Epithelial cell of esophagus (primary cell): ENCODE data around the gene ATP1A1.
A peak's percentile ranks its signal among the peaks of the same experiment; 100 is the strongest.

ENCODE experiments used
- DNase-seq: peaks from one replicate; pipeline ENCODE4 v3.0.0; 2010; ENCODE audit warnings: low read depth
- H3K4me3 ChIP-seq: 2 replicates; pipeline ENCODE4 v1.5.1; 2011; ENCODE audit warnings: mild to moderate bottlenecking, low read length, control low read depth
- TF ChIP-seq, protein P1 (sequence below): IDR thresholded peaks from 2 replicates; pipeline ENCODE4 v1.5.1; 2011; ENCODE audit warnings: low read depth, mild to moderate bottlenecking, low read length, control low read depth, inconsistent platforms; ENCODE audit not compliant: insufficient read depth; ENCODE audit errors: missing control alignments

Gene ATP1A1

DNA sequence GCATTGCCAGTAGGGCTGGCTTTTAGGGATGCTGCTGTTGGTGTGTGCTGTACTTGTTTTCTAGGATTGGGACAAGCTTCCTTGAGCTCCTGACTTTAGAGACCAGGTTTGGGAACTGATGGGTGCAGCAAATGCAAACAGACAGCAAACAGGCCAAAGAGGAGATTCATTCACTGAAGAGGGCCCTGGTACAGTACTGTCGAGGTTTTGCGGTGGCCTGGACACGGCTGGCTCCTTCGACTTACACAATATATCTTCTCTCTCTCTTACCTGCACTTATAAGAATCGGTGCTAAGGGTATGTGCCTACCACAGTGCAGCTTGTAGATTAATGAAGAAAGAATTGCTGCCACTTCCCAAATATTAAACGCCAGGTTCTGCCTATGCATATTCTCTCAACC, 44.6 kb downstream of the ATP1A1 start:
- H3K4me3 ChIP-seq: peak overlapping the region; percentile 90
- TF ChIP-seq, protein P1, sequence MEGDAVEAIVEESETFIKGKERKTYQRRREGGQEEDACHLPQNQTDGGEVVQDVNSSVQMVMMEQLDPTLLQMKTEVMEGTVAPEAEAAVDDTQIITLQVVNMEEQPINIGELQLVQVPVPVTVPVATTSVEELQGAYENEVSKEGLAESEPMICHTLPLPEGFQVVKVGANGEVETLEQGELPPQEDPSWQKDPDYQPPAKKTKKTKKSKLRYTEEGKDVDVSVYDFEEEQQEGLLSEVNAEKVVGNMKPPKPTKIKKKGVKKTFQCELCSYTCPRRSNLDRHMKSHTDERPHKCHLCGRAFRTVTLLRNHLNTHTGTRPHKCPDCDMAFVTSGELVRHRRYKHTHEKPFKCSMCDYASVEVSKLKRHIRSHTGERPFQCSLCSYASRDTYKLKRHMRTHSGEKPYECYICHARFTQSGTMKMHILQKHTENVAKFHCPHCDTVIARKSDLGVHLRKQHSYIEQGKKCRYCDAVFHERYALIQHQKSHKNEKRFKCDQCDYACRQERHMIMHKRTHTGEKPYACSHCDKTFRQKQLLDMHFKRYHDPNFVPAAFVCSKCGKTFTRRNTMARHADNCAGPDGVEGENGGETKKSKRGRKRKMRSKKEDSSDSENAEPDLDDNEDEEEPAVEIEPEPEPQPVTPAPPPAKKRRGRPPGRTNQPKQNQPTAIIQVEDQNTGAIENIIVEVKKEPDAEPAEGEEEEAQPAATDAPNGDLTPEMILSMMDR: no peak
- DNase-seq: no peak

DNA sequence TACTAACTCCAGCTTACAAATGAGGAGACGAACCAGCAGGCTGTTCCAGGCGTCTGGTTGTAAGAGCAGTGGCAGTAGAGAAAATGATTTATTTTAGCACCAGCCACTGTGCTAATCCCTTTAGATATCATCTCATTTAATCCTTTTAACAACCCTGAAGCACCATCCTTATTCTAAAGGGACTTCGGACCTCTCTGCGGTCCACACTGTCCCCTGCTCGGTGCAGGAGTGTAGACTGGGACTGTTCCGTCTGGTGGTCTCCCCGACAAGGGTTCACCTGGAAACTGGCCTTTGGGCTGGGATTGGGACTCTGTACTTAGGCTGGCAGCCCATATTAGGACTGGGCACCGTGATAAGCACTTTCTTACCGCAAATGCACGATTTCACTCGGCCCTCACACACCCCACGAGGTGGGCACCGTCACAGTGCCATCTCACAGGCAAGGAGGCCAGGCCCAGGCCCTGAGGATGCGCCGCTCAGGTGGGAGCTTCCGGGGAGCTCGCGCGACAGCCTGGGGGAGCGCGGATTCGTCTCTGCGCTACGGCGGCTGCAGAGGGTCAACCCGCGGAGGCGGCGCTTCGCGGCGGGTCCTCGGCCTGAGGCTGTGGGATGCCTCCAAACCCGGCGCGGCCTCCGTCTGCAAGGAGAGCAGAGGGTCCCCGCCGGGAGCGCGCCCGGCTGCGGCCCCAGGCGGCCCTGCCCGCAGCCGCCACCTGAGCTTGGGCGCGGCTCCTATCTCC, 45.2 kb downstream of the ATP1A1 start:
- TF ChIP-seq, protein P1: no peak
- peak overlapping the region; percentile 90 for H3K4me3 ChIP-seq
- DNase-seq: peak; percentile 82

DNA sequence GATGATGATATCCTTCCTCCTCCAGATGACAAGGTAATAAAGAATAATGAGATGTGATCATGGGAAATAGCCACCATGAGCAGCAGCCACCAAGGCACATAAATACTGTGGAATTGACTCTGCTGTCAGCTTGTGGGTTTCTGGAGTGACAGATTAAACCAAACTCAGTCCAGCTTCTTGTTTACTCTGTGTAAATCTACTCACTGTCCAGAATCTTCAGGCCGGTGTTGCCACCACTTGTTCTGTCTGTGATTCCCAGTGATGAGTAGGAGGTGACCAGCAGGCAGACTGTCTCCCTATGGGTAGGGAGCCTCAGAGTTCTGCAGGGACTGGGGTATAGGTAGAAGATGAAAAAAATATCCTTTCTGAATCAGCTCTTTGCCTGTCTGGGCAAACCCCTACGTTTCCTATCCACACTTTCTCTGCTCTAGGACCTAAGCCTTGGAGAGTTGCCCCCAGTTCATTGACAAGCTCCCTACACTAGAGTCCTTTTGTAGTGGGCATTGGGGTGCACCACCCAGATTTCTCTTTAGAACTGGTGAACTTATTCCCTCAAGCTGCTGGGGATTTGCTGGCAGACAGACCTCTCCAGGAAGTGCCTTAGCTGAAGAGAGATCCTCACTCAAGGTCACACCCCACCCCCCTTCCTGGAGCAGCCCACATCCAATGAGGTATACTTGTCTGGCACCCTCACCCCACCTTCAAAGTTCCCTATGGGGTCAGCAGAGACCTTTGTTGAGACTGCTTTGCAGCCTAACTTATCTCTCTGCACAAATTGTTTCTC, 47.6 kb downstream of the ATP1A1 start:
- TF ChIP-seq, protein P1: no peak
- peak; percentile 53 for DNase-seq
- H3K4me3 ChIP-seq: no peak overlapping the region

GRCh38 chr1:116424438-116424837, 51.4 kb downstream of the ATP1A1 start:
- DNase-seq: no peak
- H3K4me3 ChIP-seq: no peak overlapping the region
- TF ChIP-seq, protein P1: no peak

- DNase-seq: no peak
- H3K4me3 ChIP-seq: no peak overlapping the region
- TF ChIP-seq, protein P1: no peak
Observed at GRCh38 chr1:116424863-116425262, 51.8 kb downstream of the ATP1A1 start.

GRCh38 chr1:116425987-116426386, 52.9 kb downstream of the ATP1A1 start:
- TF ChIP-seq, protein P1: no peak
- H3K4me3 ChIP-seq: no peak overlapping the region
- no peak for DNase-seq
